Measurements from ENCODE around the gene INO80E. TPM values are rescaled to one million over a fixed set of nuclear protein-coding genes. Genes with fewer than 3 reads are reported as not detected.

The INO80E gene
- total and polyA plus RNA-seq, 3 experiments from 2014 or later, result 6.5 to 123 (median 121) TPM

DNA sequence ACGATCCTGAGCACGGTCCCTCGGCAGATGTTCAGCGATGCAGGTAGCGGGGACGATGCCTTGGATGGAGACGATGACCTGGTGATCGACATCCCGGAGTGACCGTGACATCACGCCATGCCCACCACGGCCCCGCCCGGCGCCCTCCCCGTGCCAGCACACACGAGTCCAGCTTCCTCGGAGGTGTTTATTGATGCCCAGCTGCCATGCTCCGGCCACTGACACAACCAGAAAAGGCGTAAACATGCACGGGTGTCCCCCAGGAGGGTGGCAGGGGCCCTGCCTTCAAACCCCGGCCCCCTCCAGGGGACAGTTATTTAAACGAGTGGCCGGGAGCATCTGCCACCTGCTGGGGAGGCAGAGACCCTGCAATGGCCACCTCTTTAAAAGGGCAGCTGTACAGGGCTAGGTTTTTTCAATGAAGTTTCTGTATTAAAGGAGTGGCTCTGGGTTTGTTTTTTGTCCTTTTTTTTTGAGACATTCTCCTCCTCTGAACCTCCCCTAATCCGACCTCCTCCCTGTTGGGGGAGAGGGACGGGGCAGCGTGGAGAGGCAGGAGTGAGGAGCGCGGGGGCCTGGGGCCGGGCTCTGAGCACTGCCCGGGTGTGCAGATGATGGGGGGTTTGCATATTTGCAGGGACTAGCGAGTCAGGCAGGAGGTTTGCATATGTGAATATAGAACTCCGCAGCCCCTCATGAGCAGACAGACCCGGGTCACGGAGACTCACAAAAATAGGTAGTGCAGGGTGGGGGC, 9.5 kb downstream of the INO80E start:
- H3K4me1 Mint-ChIP-seq, result peaks cover 0 to 10% (median 6%) of the 10 kb centered on the region in 3 donors
- no peaks in the 10 kb centered on the region for H3K9me3 Mint-ChIP-seq
- peaks cover 10 to 21% of the 10 kb centered on the region in 2 donors for H3K27me3 Mint-ChIP-seq
- peaks cover 0 to 24% (median 3%) of the 10 kb centered on the region in 3 donors for H3K36me3 Mint-ChIP-seq
- Histone ChIP-seq H3K27me3 (ENCODE audit: insufficient read depth, low read length, poor library complexity, severe bottlenecking) (peaks cover 5% of the 10 kb centered on the region), H3K4me3 (ENCODE audit: low read length) (no peak overlapping the region), H3K27ac (ENCODE audit: low read depth, low read length) (no peak overlapping the region), H3K36me3 (ENCODE audit: insufficient read depth, low read length) (no peaks in the 10 kb centered on the region), H3K9me3 (ENCODE audit: low read length) (no peaks in the 10 kb centered on the region), H3K4me1 (ENCODE audit: insufficient read depth, low read length) (peaks cover 5% of the 10 kb centered on the region)
- no peak overlapping the region for H3K4me3 Mint-ChIP-seq
- ChIA-PET CTCF (interaction anchor here (0.8 to 2.1 kb wide), 10 partner anchors 9 to 314 kb away, joined by 3 to 8 read pairs (median 4); partner anchors contain the start of genes INO80E, KCTD13 and TLCD3B), POLR2A (interaction anchor here (0.8 kb wide), 1 partner anchor 305 kb away, joined by 3 read pairs; no protein-coding TSS in a partner anchor)
- peak in 4 of 5 donors; percentile 22 to 61 (median 40) for DNase-seq
- H3K27ac Mint-ChIP-seq, result no peak overlapping the region

GRCh38 chr16:30006095-30006473, 10.0 kb downstream of the INO80E start:
- Mint-ChIP-seq H3K9me3 (no peaks in the 10 kb centered on the region), H3K36me3 (peaks cover 0 to 23% (median 3%) of the 10 kb centered on the region in 3 donors), H3K27ac (no peak overlapping the region), H3K4me3 (no peak overlapping the region), H3K4me1 (peaks cover 0 to 11% (median 8%) of the 10 kb centered on the region in 3 donors), H3K27me3 (peaks cover 10 to 22% of the 10 kb centered on the region in 2 donors)
- H3K27me3 ChIP-seq (ENCODE audit: insufficient read depth, low read length, poor library complexity, severe bottlenecking), result peaks cover 7% of the 10 kb centered on the region
- peaks cover 6% of the 10 kb centered on the region for H3K4me1 ChIP-seq (ENCODE audit: insufficient read depth, low read length)
- H3K36me3 ChIP-seq (ENCODE audit: insufficient read depth, low read length), result no peaks in the 10 kb centered on the region
- no peaks in the 10 kb centered on the region for H3K9me3 ChIP-seq (ENCODE audit: low read length)
- POLR2A ChIA-PET, result interaction anchor here (0.8 kb wide), 1 partner anchor 306 kb away, joined by 3 read pairs; no protein-coding TSS in a partner anchor
- CTCF ChIA-PET, result interaction anchor here (0.8 to 2.1 kb wide), 9 partner anchors 10 to 314 kb away, joined by 3 to 8 read pairs (median 5); partner anchors contain the start of genes INO80E and KCTD13
- H3K27ac ChIP-seq (ENCODE audit: low read depth, low read length), result no peak overlapping the region
- DNase-seq, result no peak
- H3K4me3 ChIP-seq (ENCODE audit: low read length), result no peak overlapping the region

GRCh38 chr16:30006659-30007377, 10.8 kb downstream of the INO80E start:
- H3K27me3 ChIP-seq (ENCODE audit: insufficient read depth, low read length, poor library complexity, severe bottlenecking), result peaks cover 7% of the 10 kb centered on the region
- Mint-ChIP-seq H3K9me3 (no peaks in the 10 kb centered on the region), H3K27ac (no peak overlapping the region), H3K4me1 (peaks cover under 1 to 11% (median 11%) of the 10 kb centered on the region in 3 donors), H3K27me3 (peaks cover 10 to 23% of the 10 kb centered on the region in 2 donors), H3K36me3 (peaks cover 0 to 18% (median 3%) of the 10 kb centered on the region in 3 donors), H3K4me3 (no peak overlapping the region)
- CTCF ChIA-PET, result interaction anchor here (1.1 to 1.7 kb wide), 5 partner anchors 26 to 308 kb away, joined by 3 to 8 read pairs (median 5); partner anchors contain the start of gene KCTD13
- H3K9me3 ChIP-seq (ENCODE audit: low read length), result no peaks in the 10 kb centered on the region
- H3K4me3 ChIP-seq (ENCODE audit: low read length), result no peak overlapping the region
- peaks cover 6% of the 10 kb centered on the region for H3K4me1 ChIP-seq (ENCODE audit: insufficient read depth, low read length)
- DNase-seq, result no peak
- no peaks in the 10 kb centered on the region for H3K36me3 ChIP-seq (ENCODE audit: insufficient read depth, low read length)
- no peak overlapping the region for H3K27ac ChIP-seq (ENCODE audit: low read depth, low read length)
- POLR2A ChIA-PET, result no interaction called here

GRCh38 chr16:30007378-30007895, 11.4 kb downstream of the INO80E start:
- H3K36me3 ChIP-seq (ENCODE audit: insufficient read depth, low read length), result no peaks in the 10 kb centered on the region
- ChIA-PET POLR2A (no interaction called here), CTCF (no interaction called here)
- Mint-ChIP-seq H3K9me3 (no peaks in the 10 kb centered on the region), H3K27ac (no peak overlapping the region), H3K4me3 (peak overlapping the region in 1 of 7 donors; percentile 44), H3K27me3 (peaks cover 16 to 28% of the 10 kb centered on the region in 2 donors), H3K4me1 (peaks cover 5 to 16% (median 9%) of the 10 kb centered on the region in 3 donors), H3K36me3 (peaks cover 0 to 12% (median 0%) of the 10 kb centered on the region in 3 donors)
- peaks cover 7% of the 10 kb centered on the region for H3K27me3 ChIP-seq (ENCODE audit: insufficient read depth, low read length, poor library complexity, severe bottlenecking)
- H3K27ac ChIP-seq (ENCODE audit: low read depth, low read length), result no peak overlapping the region
- H3K4me1 ChIP-seq (ENCODE audit: insufficient read depth, low read length), result peaks cover 6% of the 10 kb centered on the region
- H3K4me3 ChIP-seq (ENCODE audit: low read length), result no peak overlapping the region
- no peaks in the 10 kb centered on the region for H3K9me3 ChIP-seq (ENCODE audit: low read length)
- DNase-seq, result no peak

DNA sequence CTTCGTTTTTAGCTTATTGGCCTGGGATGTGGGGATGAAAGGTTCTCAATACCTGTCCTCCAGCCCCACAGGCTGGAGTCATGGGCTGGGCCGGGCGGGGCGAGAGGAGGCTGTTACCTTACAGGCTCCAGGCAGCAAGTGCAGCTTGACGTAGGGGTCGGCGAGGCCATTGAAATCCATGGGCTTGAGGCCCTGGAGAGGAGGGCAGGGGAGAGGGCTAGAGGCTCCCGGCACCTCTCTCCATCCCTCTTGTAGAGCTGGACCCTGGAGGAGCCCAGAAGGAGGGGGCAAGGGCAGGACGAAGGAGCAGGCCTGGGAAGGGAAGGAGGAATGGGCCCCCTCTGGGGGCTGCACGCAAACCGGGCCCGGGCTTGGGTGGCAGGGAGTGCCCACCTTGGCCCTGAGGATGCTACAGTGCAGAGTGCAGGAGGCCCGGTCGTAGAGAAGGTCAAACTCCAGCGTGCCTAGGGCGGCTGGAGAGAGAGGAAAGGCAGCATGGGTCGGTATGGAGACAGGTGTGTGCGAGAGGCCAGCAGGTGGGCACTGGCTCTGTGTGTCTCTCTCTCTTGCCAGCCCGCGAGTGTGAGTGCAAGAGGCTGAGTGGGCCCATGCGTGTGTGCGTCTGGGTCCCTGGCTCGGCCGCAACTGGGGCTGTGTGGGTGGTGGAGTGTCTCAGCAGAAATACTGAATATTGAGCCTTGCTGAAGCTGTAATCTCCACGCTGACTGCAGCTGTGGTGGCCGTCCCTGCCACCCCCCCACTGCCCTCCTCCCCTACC, 13.2 kb downstream of the INO80E start:
- Histone ChIP-seq H3K36me3 (ENCODE audit: insufficient read depth, low read length) (no peaks in the 10 kb centered on the region), H3K27ac (ENCODE audit: low read depth, low read length) (no peak overlapping the region), H3K9me3 (ENCODE audit: low read length) (no peaks in the 10 kb centered on the region), H3K27me3 (ENCODE audit: insufficient read depth, low read length, poor library complexity, severe bottlenecking) (peaks cover 7% of the 10 kb centered on the region), H3K4me1 (ENCODE audit: insufficient read depth, low read length) (peaks cover 6% of the 10 kb centered on the region), H3K4me3 (ENCODE audit: low read length) (no peak overlapping the region)
- ChIA-PET POLR2A (interaction anchor here (0.5 kb wide), 1 partner anchor 569 kb away, joined by 3 read pairs; no protein-coding TSS in a partner anchor), CTCF (interaction anchor here (1.3 to 1.4 kb wide), 2 partner anchors 14 to 279 kb away, joined by 3 to 4 read pairs; partner anchors contain the start of genes HIRIP3 and INO80E)
- Mint-ChIP-seq H3K9me3 (no peaks in the 10 kb centered on the region), H3K27me3 (peaks cover 16 to 28% of the 10 kb centered on the region in 2 donors), H3K4me1 (peaks cover 5 to 16% (median 9%) of the 10 kb centered on the region in 3 donors), H3K27ac (no peak overlapping the region), H3K4me3 (peak overlapping the region in 4 of 7 donors; percentile 20 to 56 (median 40)), H3K36me3 (no peaks in the 10 kb centered on the region)
- no peak for DNase-seq

GRCh38 chr16:30009990-30010843, 14.2 kb downstream of the INO80E start:
- no peaks in the 10 kb centered on the region for H3K36me3 ChIP-seq (ENCODE audit: insufficient read depth, low read length)
- DNase-seq, result no peak
- peaks cover 5 to 16% (median 9%) of the 10 kb centered on the region in 3 donors for H3K4me1 Mint-ChIP-seq
- H3K36me3 Mint-ChIP-seq, result no peaks in the 10 kb centered on the region
- no peaks in the 10 kb centered on the region for H3K9me3 ChIP-seq (ENCODE audit: low read length)
- POLR2A ChIA-PET, result no interaction called here
- no peak overlapping the region for H3K27ac Mint-ChIP-seq
- no peaks in the 10 kb centered on the region for H3K9me3 Mint-ChIP-seq
- H3K4me3 Mint-ChIP-seq, result peak overlapping the region in 6 of 7 donors; percentile 63 to 83 (median 71)
- peaks cover 7% of the 10 kb centered on the region for H3K27me3 ChIP-seq (ENCODE audit: insufficient read depth, low read length, poor library complexity, severe bottlenecking)
- H3K27me3 Mint-ChIP-seq, result peaks cover 16 to 28% of the 10 kb centered on the region in 2 donors
- no peak overlapping the region for H3K27ac ChIP-seq (ENCODE audit: low read depth, low read length)
- peaks cover 6% of the 10 kb centered on the region for H3K4me1 ChIP-seq (ENCODE audit: insufficient read depth, low read length)
- CTCF ChIA-PET, result interaction anchor here (1.3 to 1.4 kb wide), 2 partner anchors 15 to 280 kb away, joined by 3 to 4 read pairs; partner anchors contain the start of genes HIRIP3 and INO80E
- peak overlapping the region; percentile 39 for H3K4me3 ChIP-seq (ENCODE audit: low read length)

Data from CD8-positive, alpha-beta memory T cell (primary cell).